ENCODE data around the gene NTN4.
"Not testable (repeated sequence)": the region's sequence is repeated elsewhere in the genome, so short reads cannot be mapped to it uniquely, and the experiment has no call there.

The NTN4 gene

DNA sequence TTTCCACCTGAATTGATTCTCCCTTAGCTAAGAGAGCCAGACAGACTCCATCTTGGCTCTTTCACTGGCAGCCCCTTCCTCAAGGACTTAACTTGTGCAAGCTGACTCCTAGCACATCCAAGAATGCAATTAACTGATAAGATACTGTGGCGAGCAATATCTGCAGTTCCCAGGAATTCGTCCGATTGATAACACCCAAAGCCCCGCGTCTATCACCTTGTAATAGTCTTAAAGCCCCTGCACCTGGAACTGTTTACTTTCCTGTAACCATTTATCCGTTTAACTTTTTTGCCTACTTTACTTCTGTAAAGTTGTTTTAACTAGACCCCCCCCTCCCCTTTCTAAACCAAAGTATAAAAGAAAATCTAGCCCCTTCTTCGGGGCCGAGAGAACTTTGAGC is 44.5 kb downstream of the NTN4 start:
- DNase-seq: not testable (repeated sequence)

DNA sequence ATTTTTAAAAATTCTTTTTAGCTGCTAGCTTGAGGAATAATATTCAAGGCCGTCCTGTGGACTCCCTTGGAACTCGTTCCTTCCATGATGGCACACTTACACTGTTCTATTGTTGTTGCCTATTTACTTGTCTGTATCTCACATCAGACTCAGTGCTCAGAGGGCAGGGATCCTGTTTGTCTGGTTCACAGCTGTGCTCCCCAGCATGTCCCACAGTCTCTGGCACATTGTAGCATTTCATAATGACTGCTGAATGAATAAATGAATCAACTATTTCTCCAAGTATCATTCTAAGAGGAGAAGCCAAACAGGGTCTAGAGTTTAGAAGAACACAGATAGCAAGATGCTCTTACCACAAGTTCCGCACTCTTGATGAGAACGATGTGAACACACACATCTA is 48.0 kb downstream of the NTN4 start:
- no peak for DNase-seq

- no peak for DNase-seq
Measured at GRCh38 chr12:95741635-95742034, 48.9 kb downstream of the NTN4 start.

DNA sequence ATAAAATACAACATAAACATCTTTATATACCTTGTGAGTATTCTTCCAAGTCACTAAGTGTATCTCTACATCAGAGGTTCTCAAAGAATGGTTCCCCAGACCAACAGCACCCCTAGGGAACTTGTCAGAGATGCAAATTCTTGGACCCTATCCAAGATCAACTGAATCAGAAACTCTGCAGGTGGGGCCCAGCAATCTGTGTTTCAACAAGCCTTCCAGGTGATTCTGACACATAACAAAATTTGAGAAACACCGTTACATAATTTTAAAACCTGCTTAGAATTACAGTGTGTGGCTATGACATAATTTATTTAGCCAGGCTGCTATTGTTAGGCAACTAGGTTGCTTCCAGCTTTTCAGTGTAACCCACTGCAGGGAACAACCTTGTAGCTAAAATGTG is 49.8 kb downstream of the NTN4 start:
- DNase-seq: no peak

DNA sequence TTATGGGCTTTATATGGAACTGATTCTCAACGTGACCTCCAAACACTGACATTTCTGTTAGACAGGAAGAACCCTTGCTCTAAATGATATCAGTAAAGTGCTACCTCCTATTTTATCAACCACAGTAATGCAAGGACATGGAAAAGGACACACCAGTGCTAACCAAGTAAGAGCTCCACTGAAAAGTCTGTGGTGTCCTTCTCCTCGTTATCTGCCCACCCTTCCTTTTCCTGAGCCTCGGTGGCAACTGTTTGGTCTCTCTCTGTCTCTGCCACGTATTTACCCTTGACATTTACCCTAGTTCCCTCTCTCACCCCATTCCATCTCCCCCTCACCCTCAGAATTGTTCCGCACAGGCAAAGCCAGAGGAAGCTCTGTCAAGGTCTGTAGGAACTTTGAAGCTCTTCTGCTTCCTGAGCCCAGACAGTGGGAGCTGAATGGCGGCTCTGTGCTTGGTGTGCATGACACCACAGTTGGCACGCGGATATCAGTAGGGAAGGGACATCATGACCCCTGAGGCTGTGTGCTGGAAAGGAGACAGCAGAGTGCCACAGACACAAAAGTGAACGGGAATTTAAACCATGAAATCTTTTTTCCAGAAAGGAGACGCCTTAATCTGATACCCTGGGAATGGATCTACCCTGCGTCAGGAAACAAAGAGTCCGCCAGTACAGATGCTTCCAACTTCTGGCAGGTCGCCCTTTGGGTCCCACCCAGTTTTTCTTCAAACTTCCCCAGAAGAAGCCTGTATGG is 50.8 kb downstream of the NTN4 start:
- no peak for DNase-seq

DNA sequence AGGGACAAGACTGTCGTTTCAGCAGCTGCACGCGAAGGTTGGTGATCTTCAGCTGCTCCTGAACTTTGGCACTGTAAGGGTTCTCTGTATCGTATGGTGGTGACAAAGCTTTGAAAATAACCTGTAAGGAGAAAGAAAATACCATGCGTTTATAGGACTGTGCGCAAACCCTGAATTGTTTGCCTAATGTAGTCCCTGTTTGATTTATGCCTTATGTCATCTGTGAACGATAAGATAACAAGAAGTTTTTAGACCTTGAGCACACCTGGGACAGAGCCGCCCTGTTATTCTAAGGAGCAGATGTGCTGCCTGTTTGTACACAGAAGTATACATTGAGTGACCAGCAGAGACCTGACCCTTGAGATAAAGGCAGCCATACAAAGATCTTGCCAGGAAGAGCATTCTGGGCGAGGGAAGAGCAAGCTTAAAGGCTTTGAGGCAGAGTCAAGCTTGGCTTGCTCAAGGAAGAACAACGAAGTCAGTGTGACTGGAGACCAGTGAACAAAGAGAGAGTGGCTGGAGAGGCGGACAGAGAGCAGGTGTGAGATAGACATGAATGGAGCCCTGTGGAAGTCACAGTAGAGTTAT is 52.4 kb downstream of the NTN4 start:
- DNase-seq: no peak

- no peak for DNase-seq
Measured at GRCh38 chr12:95736631-95737030, 53.9 kb downstream of the NTN4 start.

GRCh38 chr12:95735728-95736127 is 54.8 kb downstream of the NTN4 start:
- not testable (repeated sequence) for DNase-seq

GRCh38 chr12:95733141-95733825 is 57.3 kb downstream of the NTN4 start:
- no peak for DNase-seq

DNA sequence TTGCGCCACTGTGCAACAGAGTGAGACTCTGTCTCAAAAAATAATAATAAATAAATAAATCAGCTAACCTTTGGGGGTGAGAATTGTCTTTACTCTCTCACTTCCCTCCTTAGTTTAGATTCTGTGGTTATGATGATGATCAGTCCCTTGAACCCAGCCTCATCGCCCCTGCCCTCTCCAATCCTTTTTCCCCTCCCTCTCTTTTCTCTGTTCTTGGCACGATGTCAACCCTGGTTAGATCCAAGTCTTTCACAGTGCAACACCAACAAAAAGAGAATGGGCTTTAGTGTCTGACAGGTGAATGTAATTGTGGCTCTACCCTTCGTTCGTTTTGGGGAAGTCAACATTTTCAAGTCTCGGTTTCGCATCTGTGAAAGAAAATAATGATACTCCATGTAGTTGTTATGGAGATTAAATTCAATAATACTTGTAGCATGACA is 59.0 kb downstream of the NTN4 start:
- no peak for DNase-seq

GRCh38 chr12:95730457-95730856 is 60.1 kb downstream of the NTN4 start:
- no peak for DNase-seq

GRCh38 chr12:95726903-95727302 is 63.7 kb downstream of the NTN4 start:
- DNase-seq: no peak

DNA sequence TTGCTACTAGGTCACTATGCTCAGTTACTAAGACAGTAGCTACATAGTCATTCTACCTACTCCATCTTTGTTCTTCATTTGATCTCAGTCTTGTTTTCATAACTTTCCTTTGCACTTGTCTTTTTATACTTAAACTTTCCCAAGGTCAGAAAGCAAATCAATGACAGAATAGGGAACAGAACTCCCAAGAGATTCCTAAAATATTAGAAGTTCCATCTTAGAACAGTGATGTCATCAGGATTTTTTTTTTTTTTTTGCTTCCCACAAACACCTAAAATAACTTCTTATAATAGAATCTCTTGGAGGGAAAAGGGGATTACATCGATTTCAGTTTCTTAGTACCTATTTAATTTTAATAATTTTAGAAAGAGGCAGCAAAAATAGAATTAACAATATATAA is 65.8 kb downstream of the NTN4 start:
- DNase-seq: no peak

- no peak for DNase-seq
Measured at GRCh38 chr12:95723693-95724384, 66.7 kb downstream of the NTN4 start.

DNA sequence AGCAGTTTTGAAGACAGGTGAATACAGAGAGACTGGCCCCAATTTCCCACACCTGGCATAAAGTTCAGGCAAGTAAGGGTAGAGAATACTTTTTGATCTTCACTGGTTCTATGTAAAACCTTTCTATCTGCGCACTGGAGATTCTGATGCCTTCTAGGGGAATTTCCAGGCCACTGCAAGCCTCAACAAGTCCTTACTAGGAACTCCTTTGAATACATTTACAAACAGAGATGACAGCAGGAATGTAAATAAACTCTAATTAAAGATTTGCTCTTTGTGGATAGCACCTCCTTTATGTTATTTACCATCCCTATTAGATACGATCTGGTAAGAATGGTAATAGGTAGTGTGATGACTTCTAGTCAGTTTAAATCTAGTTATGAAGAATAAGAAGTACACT is 69.2 kb downstream of the NTN4 start:
- DNase-seq: no peak

- no peak for DNase-seq
Measured at GRCh38 chr12:95720146-95720545, 70.4 kb downstream of the NTN4 start.

DNA sequence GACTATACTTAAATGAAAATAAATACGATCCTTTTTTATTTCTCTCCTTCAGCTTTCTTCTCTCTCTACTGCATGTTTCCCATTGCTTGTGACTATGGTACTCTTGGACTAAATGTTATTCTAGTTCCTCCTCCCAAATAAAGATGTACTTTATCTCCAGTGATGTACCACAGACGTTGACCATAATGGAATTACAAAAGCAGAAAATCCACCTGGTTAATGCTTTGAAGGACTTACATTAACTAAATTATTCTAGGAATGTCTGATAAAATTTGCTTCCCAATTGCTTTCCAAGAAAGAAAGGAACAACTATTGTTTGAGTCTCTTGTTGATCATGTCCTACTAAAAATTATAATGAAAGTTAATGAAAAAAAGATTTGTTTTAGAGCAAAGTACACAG is 71.8 kb downstream of the NTN4 start:
- DNase-seq: no peak

DNA sequence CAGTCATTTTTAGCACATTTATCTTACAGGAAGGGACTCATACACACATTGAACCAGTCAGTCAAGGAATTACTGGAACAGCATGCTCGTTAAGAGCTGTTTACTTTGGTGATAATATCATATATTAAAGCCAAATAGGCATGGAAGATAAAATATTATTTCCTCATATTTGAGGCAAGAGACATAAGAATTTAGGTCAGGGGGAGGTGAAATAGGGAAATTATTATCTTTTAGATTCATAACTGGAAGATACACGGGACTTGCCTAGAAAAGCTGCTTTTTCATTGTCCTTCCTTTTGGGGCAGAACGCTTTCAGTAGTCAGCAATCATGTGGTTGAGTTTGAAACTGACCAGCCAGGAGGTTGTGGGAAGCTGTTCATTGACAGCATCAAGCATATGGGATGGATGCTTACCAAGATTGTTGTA is 72.5 kb downstream of the NTN4 start:
- no peak for DNase-seq

GRCh38 chr12:95717316-95717928 is 73.1 kb downstream of the NTN4 start:
- DNase-seq: no peak

DNA sequence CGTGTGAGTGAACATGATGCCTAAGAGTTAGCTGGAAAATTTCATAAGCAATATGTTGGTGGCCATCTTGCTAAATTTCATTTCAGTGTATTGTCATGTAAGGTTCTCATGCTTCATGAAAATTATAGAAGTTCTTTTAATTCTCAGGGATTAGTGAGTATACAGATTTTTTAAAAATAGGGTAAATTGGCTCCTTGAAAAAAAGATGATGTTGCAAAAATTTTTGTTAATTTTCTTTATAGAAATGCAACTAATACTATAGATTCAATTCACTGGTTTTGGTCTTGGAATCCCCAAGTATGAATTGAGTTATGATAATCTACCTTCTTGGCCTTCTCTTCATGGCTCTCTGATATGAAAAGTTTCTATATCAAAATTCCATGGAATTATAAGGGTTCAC is 75.4 kb downstream of the NTN4 start:
- no peak for DNase-seq

DNA sequence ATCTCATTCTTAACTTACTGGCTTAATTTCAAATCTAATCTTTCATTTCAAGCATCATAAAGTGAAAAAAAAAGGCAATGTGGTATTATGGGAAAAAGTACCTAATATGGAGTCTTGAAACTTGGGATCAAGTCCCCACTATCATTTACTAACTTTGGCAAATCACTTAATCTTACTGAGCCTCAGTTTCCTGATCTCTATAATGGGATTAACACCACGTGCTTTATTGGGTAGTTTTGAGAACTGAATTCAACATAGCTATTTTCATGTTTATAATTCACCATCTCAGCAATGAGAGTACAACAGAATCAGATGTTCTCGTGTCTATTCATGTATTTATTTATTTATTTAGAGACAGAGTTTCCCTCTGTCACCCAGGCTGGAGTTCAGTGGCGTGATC is 78.3 kb downstream of the NTN4 start:
- no peak for DNase-seq

DNA sequence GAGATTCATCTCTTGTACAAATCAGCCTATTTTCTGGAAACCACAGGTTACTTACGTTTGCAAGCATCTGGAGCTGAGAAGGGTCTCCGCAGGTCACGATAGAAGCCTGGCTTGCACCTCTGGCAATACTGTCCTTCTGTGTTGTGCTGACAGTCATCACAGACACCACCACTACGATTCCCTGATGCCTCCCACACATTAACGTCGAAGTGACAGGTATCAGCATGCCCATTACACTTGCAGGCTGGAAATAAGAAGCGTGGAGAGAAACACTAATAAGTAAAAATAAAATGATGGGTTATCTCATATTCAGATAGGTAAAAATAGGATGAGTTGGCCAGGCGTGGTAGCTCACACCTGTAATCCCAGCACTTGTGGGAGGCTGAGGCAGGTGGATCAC is 80.2 kb downstream of the NTN4 start:
- no peak for DNase-seq

DNA sequence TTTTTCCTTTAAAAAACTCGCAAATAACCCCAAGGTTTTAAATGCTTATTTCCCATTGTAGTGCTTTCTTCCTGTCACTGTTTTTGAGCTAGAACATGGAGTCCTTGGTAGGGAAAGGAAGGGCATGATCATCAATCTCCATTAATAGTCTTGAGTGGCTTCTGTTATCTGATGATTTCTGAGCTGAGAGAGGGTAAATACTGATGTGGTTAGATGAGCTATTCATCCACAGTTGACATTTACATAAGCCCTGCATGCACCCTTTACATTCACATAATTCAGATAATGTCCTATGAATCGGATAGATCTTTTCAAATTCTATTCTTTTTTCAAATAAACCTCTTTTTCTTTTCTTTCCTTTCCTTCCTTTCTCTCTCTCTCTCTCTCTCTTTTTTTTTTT is 81.4 kb downstream of the NTN4 start:
- no peak for DNase-seq

All from NCI-H774 (cell line).